Thoracic aorta (tissue), 2 donors: ENCODE results near the gene CORO6. TPM values are rescaled to one million over a fixed set of nuclear protein-coding genes. Genes with fewer than 3 reads are reported as not detected.

Experiments used
- ATAC-seq: fragments of 150-250 bp; one replicate; pipeline ENCODE4 v1.8.0; 2017; ENCODE audit warnings: low read depth; ENCODE audit not compliant: insufficient number of reproducible peaks, low FRiP score
- DNase-seq: peaks from one replicate; pipeline ENCODE4 v3.0.0-alpha.2; 2020; ENCODE audit warnings: low spot score
- H3K27ac ChIP-seq, 2 donors: fragments of 200-600 bp; sonication (generic); 1 replicate in 1 of 2; 2 replicates in 1 of 2; pipeline ENCODE4 v1.5.1; 2016; ENCODE audit warnings: mild to moderate bottlenecking in 2 of 2, moderate library complexity in 2 of 2
- H3K27me3 ChIP-seq: fragments of 200-600 bp; sonication (generic); replicated peaks from 2 replicates; pipeline ENCODE4 v1.6.0; 2016; ENCODE audit warnings: mild to moderate bottlenecking; ENCODE audit not compliant: insufficient read depth
- H3K36me3 ChIP-seq: fragments of 200-600 bp; sonication (generic); one replicate; pipeline ENCODE4 v1.5.1; 2016
- H3K4me1 ChIP-seq, 2 donors: fragments of 200-600 bp; sonication (generic); 1 replicate in 1 of 2; 2 replicates in 1 of 2; pipeline versions ENCODE4 v1.5.1 to v1.6.0; 2016; ENCODE audit warnings: low read depth in 2 of 2, mild to moderate bottlenecking in 1 of 2; ENCODE audit not compliant: control insufficient read depth in 1 of 2
- H3K4me3 ChIP-seq: fragments of 200-600 bp; sonication (generic); 2 replicates; pipeline ENCODE4 v1.5.1; 2016; ENCODE audit warnings: mild to moderate bottlenecking
- H3K9me3 ChIP-seq: fragments of 200-600 bp; sonication (generic); 2 replicates; pipeline ENCODE4 v1.5.1; 2016
- CTCF ChIP-seq: fragments of 200-600 bp; sonication (generic); IDR thresholded peaks from one replicate; pipeline ENCODE4 v1.5.1; 2019; ENCODE audit warnings: antibody characterized with exemption
- total RNA-seq, 2 donors: library from RNA; depleted of rRNA; stranded (reverse); fragments of >200 nt; gene quantifications; one replicate each; pipeline versions ENCODE4 v1.1.0 to v1.2.3, GENCODE V29; 2016

CORO6 gene
- total RNA-seq, 2 donors from 2014 or later = 35.5 to 55.0 TPM

GRCh38 chr17:29645515-29646051, 22.9 kb upstream of the CORO6 start:
- peak overlapping the region; percentile 64 to 74 for H3K27ac ChIP-seq
- H3K4me1 ChIP-seq = peaks cover 28 to 58% of the 10 kb centered on the region in 2 donors
- TF ChIP-seq CTCF = no peak
- no peaks in the 10 kb centered on the region for H3K27me3 ChIP-seq
- ATAC-seq (peak; percentile 76), DNase-seq (peak; percentile 51)
- peak overlapping the region; percentile 26 for H3K4me3 ChIP-seq
- no peaks in the 10 kb centered on the region for H3K36me3 ChIP-seq
- no peaks in the 10 kb centered on the region for H3K9me3 ChIP-seq

- no peak for ATAC-seq
- Histone ChIP-seq H3K27ac (peak overlapping the region; percentile 64 to 74), H3K36me3 (no peaks in the 10 kb centered on the region)
These were observed 21.1 kb upstream of the CORO6 start for GRCh38 chr17:29643817-29644160.

GRCh38 chr17:29642171-29642611, 19.5 kb upstream of the CORO6 start:
- DNase-seq (no peak), ATAC-seq (no peak)
- H3K9me3 ChIP-seq = no peaks in the 10 kb centered on the region
- H3K36me3 ChIP-seq = no peaks in the 10 kb centered on the region
- TF ChIP-seq CTCF = no peak
- no peak overlapping the region for H3K4me3 ChIP-seq
- no peak overlapping the region for H3K27ac ChIP-seq
- H3K4me1 ChIP-seq = peaks cover 42 to 78% of the 10 kb centered on the region in 2 donors
- H3K27me3 ChIP-seq = no peaks in the 10 kb centered on the region

More at GRCh38 chr17:29643817-29644160, 21.1 kb upstream of the CORO6 start:
- H3K9me3 ChIP-seq = no peaks in the 10 kb centered on the region
- no peak for DNase-seq
- no peaks in the 10 kb centered on the region for H3K27me3 ChIP-seq
- H3K4me3 ChIP-seq = no peak overlapping the region
- no peak for TF ChIP-seq CTCF
- H3K4me1 ChIP-seq = peaks cover 41 to 76% of the 10 kb centered on the region in 2 donors

GRCh38 chr17:29640981-29641642, 18.4 kb upstream of the CORO6 start:
- Histone ChIP-seq H3K4me1 (peaks cover 38 to 70% of the 10 kb centered on the region in 2 donors), H3K36me3 (peaks cover 1% of the 10 kb centered on the region), H3K27me3 (no peaks in the 10 kb centered on the region), H3K9me3 (no peaks in the 10 kb centered on the region), H3K27ac (peak overlapping the region in 1 of 2 donors; percentile 72), H3K4me3 (no peak overlapping the region)
- ATAC-seq (no peak), DNase-seq (no peak)
- TF ChIP-seq CTCF = no peak

- no peaks in the 10 kb centered on the region for H3K9me3 ChIP-seq
- no peak for ATAC-seq
- H3K36me3 ChIP-seq = peaks cover 8% of the 10 kb centered on the region
- H3K27me3 ChIP-seq = no peaks in the 10 kb centered on the region
- no peak for TF ChIP-seq CTCF
- no peak for DNase-seq
- H3K4me1 ChIP-seq = peaks cover 33 to 63% of the 10 kb centered on the region in 2 donors
- no peak overlapping the region for H3K4me3 ChIP-seq
- peak overlapping the region in 1 of 2 donors; percentile 72 for H3K27ac ChIP-seq
These were observed 17.7 kb upstream of the CORO6 start for GRCh38 chr17:29640413-29640812.
